Measurements from ENCODE around the gene ARHGEF17. TPM values are rescaled to one million over a fixed set of nuclear protein-coding genes. Genes with fewer than 3 reads are reported as not detected.

ARHGEF17 gene
- total RNA-seq, 1 donor from 2014 or later = 16.3 TPM

GRCh38 chr11:73348838-73349237, 40.8 kb downstream of the ARHGEF17 start:
- DNase-seq (ENCODE audit: low spot score in 2 of 2) (no peak), FAIRE-seq (no peak)

DNA sequence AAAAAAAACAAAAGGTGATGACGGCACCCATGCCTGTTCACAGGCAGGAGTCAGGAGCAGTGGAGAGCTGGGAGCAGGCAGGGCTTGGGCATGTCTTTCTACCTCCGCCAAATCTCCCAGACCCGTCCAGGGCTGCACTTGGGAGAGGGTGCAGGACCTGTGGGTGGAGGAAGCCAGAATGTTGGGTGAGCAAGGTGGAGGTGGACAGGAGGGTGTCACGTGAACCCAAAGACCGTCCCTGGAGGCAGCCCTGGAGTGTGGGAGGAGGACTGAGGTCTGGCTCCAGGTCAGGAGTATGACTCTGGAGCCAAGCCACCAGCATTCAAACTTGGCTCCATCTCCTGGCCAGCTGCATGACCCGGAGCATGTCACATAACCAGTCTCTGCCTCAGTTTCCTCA, 41.6 kb downstream of the ARHGEF17 start:
- no peak for FAIRE-seq
- DNase-seq (ENCODE audit: low spot score in 2 of 2) = no peak

GRCh38 chr11:73350908-73351636, 43.0 kb downstream of the ARHGEF17 start:
- peak; percentile 73 to 82 for DNase-seq (ENCODE audit: low spot score in 2 of 2)
- peak; percentile 56 for FAIRE-seq

DNA sequence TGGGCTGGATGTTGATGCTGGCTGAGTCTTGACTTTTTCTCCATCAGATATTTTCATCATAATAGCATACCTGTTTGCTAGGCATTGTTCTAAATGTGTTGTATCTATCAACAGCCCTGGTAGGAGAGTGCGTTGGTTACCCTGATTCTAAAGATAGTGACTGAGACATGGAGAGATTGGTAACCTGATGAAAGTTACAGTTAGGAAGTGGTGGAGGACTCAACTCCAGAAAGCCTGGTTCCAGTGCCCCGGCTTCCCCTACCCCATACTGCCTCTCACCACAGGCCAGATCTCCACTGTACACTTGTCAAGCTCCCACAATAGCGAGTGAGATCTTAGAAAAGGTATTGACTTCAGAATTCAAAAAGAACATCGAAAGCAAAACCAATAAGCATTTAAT, 45.3 kb downstream of the ARHGEF17 start:
- FAIRE-seq = no peak
- DNase-seq (ENCODE audit: low spot score in 2 of 2) = no peak

DNA sequence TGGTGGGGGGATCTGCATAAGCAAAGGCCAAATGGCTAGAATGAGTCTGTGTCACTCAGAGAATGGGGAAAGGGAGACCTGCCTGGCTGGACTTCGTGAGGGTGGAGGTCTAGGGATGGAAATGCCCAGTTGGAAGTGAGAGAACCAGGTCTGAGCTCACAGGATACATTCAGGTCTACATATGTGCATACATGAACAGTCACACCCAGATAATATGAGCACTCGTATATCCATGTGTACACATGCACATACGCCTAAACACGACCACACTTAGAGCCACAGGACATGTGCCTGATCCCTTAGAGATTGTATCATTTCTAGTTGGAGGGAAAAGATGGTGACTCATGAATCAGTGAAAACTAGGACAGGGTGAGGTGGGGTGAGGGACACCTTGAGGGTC, 47.0 kb downstream of the ARHGEF17 start:
- no peak for FAIRE-seq
- no peak for DNase-seq (ENCODE audit: low spot score in 2 of 2)

DNA sequence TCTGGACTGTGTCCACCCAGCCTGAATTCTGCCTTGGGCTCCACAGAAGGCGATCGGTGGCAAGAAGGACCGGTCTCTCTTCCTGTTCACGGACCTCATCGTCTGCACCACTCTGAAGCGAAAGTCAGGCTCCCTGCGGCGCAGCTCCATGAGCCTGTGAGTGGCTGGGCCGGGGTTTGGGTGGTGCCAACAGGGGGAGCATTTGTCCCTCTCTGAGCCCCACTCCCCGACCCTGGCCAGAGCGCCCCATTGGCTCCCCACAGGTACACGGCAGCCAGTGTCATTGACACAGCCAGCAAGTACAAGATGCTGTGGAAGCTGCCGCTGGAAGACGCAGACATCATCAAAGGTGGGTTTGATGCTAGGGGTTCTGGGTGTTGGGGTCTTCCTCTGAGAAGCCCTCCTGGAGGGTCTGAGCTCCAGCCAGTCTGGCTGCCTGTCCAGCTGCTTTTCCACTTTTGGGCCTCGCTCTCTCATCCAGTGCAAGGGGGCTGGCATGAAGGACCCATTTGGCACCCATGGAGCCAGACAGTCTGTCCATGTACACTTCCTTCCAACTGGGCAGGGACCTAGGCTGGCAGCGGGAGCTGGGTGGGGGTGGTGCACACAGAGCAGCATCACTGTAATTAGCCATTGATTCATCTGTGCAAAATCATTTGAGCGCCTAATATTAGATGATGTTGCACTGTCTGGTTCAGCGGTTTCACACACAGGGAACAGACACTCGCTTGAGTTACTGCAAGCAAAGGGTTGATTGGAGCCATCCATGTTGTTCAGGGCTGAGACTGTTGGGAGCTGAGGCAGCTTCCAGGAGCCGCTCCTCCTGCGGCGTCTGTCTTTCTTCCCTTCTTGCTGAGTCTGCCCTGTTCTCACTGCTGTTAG, 49.1 kb downstream of the ARHGEF17 start:
- DNase-seq (ENCODE audit: low spot score in 2 of 2) = no peak
- no peak for FAIRE-seq

DNA sequence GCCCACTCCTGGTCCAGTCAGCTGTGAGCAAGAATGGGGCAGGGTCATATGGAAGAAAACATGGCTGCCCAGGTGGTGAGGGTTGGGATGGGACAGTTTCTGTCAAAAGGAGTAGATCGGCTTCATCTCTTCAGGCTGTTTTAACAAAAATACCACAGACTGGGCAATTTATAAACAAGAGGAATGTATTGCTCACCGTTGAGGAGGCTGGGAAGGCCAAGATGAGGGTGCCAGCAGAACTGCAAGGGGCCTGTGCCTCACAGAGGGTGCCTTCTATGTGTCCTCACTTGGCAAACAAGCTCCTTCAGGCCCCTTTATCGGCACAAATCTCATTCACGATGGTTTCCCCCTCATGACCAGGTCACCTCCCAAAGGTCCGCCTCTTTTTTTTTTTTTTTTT, 50.0 kb downstream of the ARHGEF17 start:
- DNase-seq (ENCODE audit: low spot score in 2 of 2) (no peak), FAIRE-seq (no peak)

DNA sequence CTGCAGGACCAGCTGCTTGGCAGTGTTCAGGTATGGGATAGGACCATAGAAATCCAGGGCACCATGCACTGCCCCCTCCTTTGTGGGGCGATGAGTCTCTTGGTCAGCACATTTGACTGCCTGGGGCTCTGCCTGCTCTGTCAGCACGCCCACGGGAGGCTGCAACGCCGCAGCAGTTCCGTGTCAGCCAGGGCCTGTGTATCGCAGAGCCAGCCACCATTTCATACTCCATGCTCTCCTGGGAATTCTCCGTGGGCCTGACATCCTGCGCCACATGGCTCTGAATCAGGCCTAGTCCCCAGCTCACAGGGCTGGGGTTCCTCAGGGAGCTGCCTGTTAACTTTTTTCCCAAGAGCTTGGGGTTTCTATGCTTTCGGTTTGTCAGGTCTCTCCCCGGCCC, 51.3 kb downstream of the ARHGEF17 start:
- DNase-seq (ENCODE audit: low spot score in 2 of 2) (no peak), FAIRE-seq (no peak)

DNA sequence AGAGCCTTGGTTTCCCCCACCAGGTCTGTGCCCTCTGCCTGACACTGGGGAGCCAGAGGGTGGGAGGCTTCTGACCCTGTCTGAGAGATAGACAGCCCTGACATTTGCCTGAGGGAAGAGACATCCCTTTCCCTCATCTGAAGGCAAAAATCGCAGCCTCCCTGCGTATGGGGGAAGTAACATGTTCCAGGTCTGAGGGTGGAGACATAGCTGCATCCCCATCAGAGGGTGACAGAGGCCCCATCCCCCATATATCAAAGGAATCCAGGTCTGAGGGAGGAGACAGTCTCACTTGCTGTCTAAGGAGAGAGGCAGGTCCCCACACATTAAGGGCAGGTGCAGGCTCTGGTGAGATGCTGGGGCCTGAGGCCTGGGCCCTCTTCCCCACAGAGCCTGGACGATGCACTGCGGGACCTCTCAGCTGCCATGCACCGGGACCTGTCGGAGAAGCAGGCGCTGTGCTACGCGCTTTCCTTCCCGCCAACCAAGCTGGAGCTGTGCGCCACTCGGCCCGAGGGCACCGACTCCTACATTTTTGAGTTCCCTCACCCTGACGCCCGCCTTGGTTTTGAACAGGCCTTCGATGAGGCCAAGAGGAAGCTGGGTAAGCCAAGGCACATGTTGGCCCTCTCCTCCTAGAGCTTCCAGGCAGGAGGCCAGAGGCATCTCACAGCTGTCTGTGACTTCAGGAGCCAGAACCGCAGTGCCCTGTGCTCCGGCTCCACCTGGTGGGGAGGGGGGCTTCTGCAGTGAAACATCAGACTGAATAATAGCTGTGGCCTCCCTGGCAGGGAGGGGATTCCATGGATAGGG, 52.1 kb downstream of the ARHGEF17 start:
- FAIRE-seq (no peak), DNase-seq (ENCODE audit: low spot score in 2 of 2) (no peak)

GRCh38 chr11:73360743-73361369, 52.8 kb downstream of the ARHGEF17 start:
- DNase-seq (ENCODE audit: low spot score in 2 of 2) (no peak), FAIRE-seq (no peak)

DNA sequence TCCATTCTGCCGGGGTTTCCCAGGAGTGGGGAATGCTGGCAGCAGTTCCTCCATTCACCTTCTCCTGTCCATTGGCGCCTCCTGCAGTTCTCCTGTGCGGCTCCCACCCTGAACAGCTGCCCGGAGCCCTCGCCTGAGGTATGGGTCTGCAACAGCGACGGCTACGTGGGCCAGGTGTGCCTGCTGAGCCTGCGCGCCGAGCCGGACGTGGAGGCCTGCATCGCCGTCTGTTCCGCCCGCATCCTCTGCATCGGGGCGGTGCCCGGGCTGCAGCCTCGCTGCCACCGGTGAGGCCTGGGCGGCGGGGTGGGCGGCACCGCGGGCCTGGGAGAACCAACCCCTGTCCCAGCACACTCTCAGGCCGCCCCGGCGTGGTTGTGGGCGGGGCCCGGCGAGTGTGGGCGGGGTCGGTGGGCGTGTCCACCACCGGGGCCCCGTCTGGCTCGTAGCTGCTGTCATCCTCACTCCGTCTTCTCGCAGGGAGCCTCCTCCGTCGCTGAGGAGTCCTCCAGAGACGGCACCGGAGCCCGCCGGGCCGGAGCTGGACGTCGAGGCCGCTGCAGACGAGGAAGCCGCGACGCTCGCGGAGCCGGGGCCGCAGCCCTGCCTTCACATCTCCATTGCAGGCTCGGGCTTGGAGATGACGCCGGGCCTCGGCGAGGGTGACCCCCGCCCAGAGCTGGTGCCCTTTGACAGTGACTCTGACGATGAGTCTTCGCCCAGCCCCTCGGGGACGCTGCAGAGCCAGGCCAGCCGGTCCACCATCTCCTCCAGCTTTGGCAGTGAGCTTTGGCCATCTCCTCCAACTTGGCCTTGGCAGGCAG, 54.1 kb downstream of the ARHGEF17 start:
- DNase-seq (ENCODE audit: low spot score in 2 of 2) = no peak

GRCh38 chr11:73363147-73363546, 55.1 kb downstream of the ARHGEF17 start:
- no peak for FAIRE-seq
- DNase-seq (ENCODE audit: low spot score in 2 of 2) = no peak

More for the DNA sequence above, 54.1 kb downstream of the ARHGEF17 start:
- no peak for FAIRE-seq

DNA sequence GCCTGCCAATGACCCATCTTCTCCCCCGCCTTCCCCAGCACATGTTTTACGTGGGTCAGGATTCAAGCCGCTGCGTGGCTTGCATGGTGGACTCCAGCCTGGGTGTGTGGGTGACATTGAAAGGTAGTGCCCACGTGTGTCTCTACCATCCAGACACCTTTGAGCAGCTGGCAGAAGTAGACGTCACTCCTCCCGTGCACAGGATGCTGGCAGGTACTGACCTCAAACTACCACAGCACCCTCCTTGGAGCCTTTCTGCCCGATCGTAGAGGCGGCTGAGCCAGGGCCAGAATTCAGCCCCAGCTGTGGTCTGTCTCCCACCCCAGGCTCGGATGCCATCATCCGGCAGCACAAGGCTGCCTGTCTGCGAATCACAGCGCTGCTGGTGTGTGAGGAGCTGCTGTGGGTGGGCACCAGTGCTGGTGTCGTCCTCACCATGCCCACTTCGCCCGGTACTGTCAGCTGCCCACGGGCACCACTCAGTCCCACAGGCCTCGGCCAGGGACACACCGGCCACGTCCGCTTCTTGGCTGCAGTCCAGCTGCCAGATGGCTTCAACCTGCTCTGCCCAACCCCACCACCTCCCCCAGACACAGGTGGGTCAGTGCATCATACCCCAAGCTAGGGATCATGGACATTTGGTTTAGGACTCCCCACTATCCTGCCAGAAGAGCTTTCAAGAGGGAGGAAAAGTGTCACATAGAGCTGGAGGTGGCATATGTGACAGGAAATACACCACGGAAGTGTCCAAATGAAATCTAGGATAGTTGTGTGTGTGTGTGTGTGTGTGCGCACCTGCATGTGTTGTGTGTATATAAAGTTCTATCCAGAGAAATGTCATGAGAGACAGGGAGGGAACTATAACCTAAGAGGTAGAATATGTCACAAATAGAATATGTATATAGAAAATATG, 57.5 kb downstream of the ARHGEF17 start:
- FAIRE-seq = no peak
- DNase-seq (ENCODE audit: low spot score in 2 of 2) = no peak

- no peak for FAIRE-seq
- no peak for DNase-seq (ENCODE audit: low spot score in 2 of 2)
These were observed 58.2 kb downstream of the ARHGEF17 start for GRCh38 chr11:73366265-73366610.

DNA sequence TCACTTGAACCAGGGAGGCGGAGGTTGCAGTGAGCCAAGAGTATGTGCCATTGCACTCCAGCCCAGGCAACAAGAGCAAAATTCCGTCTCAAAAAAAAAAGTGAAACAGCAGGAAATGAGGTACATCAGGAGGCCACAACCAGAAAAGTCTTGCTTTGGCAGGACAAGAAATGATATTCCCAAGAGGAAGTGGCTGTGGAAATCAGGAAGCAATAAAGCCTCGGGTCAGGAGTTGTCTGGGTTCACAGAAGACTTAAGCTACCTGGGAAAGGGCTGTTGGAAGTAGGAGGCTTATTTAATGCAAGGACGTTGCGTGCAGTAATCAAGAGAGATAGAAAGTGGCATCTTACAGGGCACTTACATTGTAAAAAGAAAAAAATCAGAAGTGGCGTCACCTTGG, 58.9 kb downstream of the ARHGEF17 start:
- FAIRE-seq = no peak
- DNase-seq (ENCODE audit: low spot score in 2 of 2) = no peak

DNA sequence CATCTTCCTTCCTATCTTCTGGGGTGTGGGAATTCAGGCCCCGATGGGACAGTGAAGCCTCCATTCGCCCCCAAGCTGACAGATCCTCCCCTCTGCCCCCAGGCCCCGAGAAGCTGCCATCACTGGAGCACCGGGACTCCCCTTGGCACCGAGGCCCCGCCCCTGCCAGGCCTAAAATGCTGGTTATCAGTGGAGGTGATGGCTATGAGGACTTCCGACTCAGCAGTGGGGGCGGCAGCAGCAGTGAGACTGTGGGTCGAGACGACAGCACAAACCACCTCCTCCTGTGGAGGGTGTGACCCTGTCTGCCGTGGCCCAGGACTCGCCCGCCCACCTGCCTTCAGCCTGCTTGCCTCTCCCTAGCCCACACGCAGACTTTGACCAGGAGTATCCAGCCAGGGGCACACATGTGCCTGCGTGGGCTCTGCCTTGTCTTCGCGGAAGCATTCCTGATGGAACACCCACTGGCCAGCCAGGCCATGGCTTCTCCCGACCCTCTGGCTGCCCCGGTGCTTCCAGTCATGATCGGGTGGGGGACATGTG, 59.5 kb downstream of the ARHGEF17 start:
- DNase-seq (ENCODE audit: low spot score in 2 of 2) (no peak), FAIRE-seq (no peak)

- DNase-seq (ENCODE audit: low spot score in 2 of 2) (no peak), FAIRE-seq (no peak)
These were observed 64.4 kb downstream of the ARHGEF17 start for GRCh38 chr11:73372375-73372993.

DNA sequence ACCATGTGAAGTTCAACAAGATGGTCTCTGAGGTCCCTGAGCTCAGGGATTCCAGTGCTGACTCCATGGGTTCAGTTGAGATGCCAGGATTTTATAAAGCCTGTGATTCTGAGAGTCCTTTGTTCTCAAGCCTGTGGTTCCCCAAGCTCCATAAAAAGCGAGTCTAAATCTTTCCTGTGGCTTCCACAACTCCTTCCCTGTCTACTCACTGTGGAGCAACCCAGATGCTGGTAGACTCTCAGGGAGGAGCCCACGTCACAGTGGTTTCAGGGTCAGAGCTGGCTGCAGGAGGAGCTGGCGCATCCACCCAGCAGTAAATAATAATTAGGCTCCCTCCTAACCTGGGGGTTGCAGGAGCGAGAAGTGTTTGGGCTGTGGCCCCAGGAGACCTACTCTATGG, 66.1 kb downstream of the ARHGEF17 start:
- no peak for DNase-seq (ENCODE audit: low spot score in 2 of 2)
- FAIRE-seq = no peak

All from frontal cortex (tissue), 4 donors.